Neutrophil (primary cell): ENCODE data around the gene A4GNT.
"Not testable (repeated sequence)": the region's sequence is repeated elsewhere in the genome, so short reads cannot be mapped to it uniquely, and the experiment has no call there.

Experiments
- H3K27ac ChIP-seq: fragments of 200-600 bp; sonication (generic); 2 replicates; pipeline ENCODE4 v1.5.1; 2016; ENCODE audit warnings: mild to moderate bottlenecking, moderate library complexity
- H3K27me3 ChIP-seq: fragments of 200-600 bp; sonication (generic); 2 replicates; pipeline ENCODE4 v1.6.0; 2016; ENCODE audit warnings: mild to moderate bottlenecking
- H3K36me3 ChIP-seq: fragments of 200-600 bp; sonication (generic); 2 replicates; pipeline ENCODE4 v1.5.1; 2017
- H3K4me1 ChIP-seq, 2 experiments: fragments of 200-600 bp in 1 of 2; sonication (generic) in 1 of 2; 1 replicate in 1 of 2; 2 replicates in 1 of 2; pipeline versions ENCODE4 v1.5.1 to v1.6.1; 2013 to 2016; ENCODE audit warnings: low read depth in 1 of 2, low read length in 1 of 2, mild to moderate bottlenecking in 1 of 2, moderate library complexity in 1 of 2; ENCODE audit not compliant: control insufficient read depth in 1 of 2, insufficient read depth in 1 of 2
- H3K4me3 ChIP-seq, 2 experiments: fragments of 200-600 bp in 1 of 2; sonication (generic) in 1 of 2; 1 replicate in 1 of 2; 2 replicates in 1 of 2; pipeline ENCODE4 v1.5.1; 2013 to 2016; ENCODE audit warnings: low read depth in 1 of 2, low read length in 1 of 2, mild to moderate bottlenecking in 1 of 2, moderate library complexity in 1 of 2
- H3K9me3 ChIP-seq: fragments of 200-600 bp; sonication (generic); 2 replicates; pipeline ENCODE4 v1.5.1; 2016
- CTCF ChIP-seq: fragments of 200-600 bp; sonication (generic); IDR thresholded peaks from 2 replicates; pipeline ENCODE4 v1.5.1; 2016; ENCODE audit warnings: antibody characterized with exemption

A4GNT gene

GRCh38 chr3:138105598-138105997 is 26.6 kb downstream of the A4GNT start:
- no peaks in the 10 kb centered on the region for H3K27me3 ChIP-seq
- H3K4me1 ChIP-seq: peaks cover 2 to 3% of the 10 kb centered on the region in 2 experiments
- H3K36me3 ChIP-seq: peaks cover 35% of the 10 kb centered on the region
- H3K4me3 ChIP-seq: no peak overlapping the region
- H3K27ac ChIP-seq: no peak overlapping the region
- H3K9me3 ChIP-seq: no peaks in the 10 kb centered on the region
- TF ChIP-seq CTCF: no peak

GRCh38 chr3:138103466-138103865 is 28.7 kb downstream of the A4GNT start:
- Histone ChIP-seq H3K4me1 (no peaks in the 10 kb centered on the region), H3K27me3 (no peaks in the 10 kb centered on the region), H3K36me3 (peaks cover 45% of the 10 kb centered on the region), H3K9me3 (no peaks in the 10 kb centered on the region), H3K4me3 (no peak overlapping the region), H3K27ac (no peak overlapping the region)
- TF ChIP-seq CTCF: no peak

GRCh38 chr3:138101351-138101940 is 30.7 kb downstream of the A4GNT start:
- H3K9me3 ChIP-seq, H3K4me1 ChIP-seq, H3K27me3 ChIP-seq, H3K4me3 ChIP-seq, H3K27ac ChIP-seq: not testable (repeated sequence)
- H3K36me3 ChIP-seq: peaks cover 53% of the 10 kb centered on the region

- no peak overlapping the region for H3K4me3 ChIP-seq
- peaks cover 63% of the 10 kb centered on the region for H3K36me3 ChIP-seq
- no peaks in the 10 kb centered on the region for H3K4me1 ChIP-seq
- no peak overlapping the region for H3K27ac ChIP-seq
- H3K9me3 ChIP-seq: no peaks in the 10 kb centered on the region
- H3K27me3 ChIP-seq: no peaks in the 10 kb centered on the region
- TF ChIP-seq CTCF: no peak
These were observed 32.8 kb downstream of the A4GNT start for GRCh38 chr3:138099417-138099816.

- Histone ChIP-seq H3K27me3 (no peaks in the 10 kb centered on the region), H3K27ac (no peak overlapping the region), H3K4me3 (no peak overlapping the region), H3K36me3 (peaks cover 53% of the 10 kb centered on the region), H3K9me3 (no peaks in the 10 kb centered on the region), H3K4me1 (no peaks in the 10 kb centered on the region)
- TF ChIP-seq CTCF: no peak
These were observed 34.7 kb downstream of the A4GNT start for GRCh38 chr3:138097192-138098172.

- Histone ChIP-seq H3K27ac (no peak overlapping the region), H3K4me3 (no peak overlapping the region), H3K4me1 (no peaks in the 10 kb centered on the region), H3K9me3 (no peaks in the 10 kb centered on the region), H3K36me3 (peaks cover 42% of the 10 kb centered on the region), H3K27me3 (no peaks in the 10 kb centered on the region)
- TF ChIP-seq CTCF: no peak
These were observed 38.5 kb downstream of the A4GNT start for GRCh38 chr3:138093721-138094120.
